HepG2 (cell line): ENCODE measurements around the gene PIF1. TPM values are rescaled to one million over a fixed set of nuclear protein-coding genes. Genes with fewer than 3 reads are reported as not detected.

Experiments
- AGO1 ChIP-seq: fragments of 200-400 bp; formaldehyde crosslinking; IDR thresholded peaks from 2 replicates; pipeline ENCODE4 v1.6.1; 2017; ENCODE audit warnings: mild to moderate bottlenecking, low read depth, low read length, moderate library complexity; ENCODE audit not compliant: poor library complexity, severe bottlenecking
- CREB1 ChIP-seq, 2 experiments: fragments of 450-650 bp in 1 of 2; IDR thresholded peaks; 2 replicates each; pipeline ENCODE4 v1.6.1; 2016 to 2017; ENCODE audit warnings: control low read depth in 1 of 2, mild to moderate bottlenecking in 1 of 2, missing compliant biosample characterization in 1 of 2, missing genetic modification characterization in 1 of 2
- MEIS1 ChIP-seq: sonication (generic); formaldehyde crosslinking; IDR thresholded peaks from 2 replicates; pipeline ENCODE4 v1.9.0; 2021; ENCODE audit warnings: mild to moderate bottlenecking, missing genetic modification reagents, moderate library complexity, borderline replicate concordance
- NBN ChIP-seq: fragments of 450-650 bp; conservative IDR thresholded peaks from 2 replicates; pipeline ENCODE4 v1.6.1; 2017
- STAT5B ChIP-seq: sonication (generic); formaldehyde crosslinking; IDR thresholded peaks from 2 replicates; pipeline ENCODE4 v1.4.0; 2020; ENCODE audit warnings: missing genetic modification reagents
- ZFP36L2 ChIP-seq: sonication (generic); formaldehyde crosslinking; IDR thresholded peaks from 2 replicates; pipeline ENCODE4 v1.4.0; 2020; ENCODE audit warnings: missing genetic modification reagents
- ZIK1 ChIP-seq: sonication (generic); formaldehyde crosslinking; IDR thresholded peaks from 2 replicates; pipeline ENCODE4 v1.5.0; 2020; ENCODE audit warnings: mild to moderate bottlenecking, low read depth, missing genetic modification reagents, borderline replicate concordance
- ZNF337 ChIP-seq: sonication (generic); formaldehyde crosslinking; IDR thresholded peaks from 2 replicates; pipeline ENCODE4 v1.5.1; 2020; ENCODE audit warnings: missing genetic modification reagents, low read depth, mild to moderate bottlenecking, borderline replicate concordance
- ZNF350 ChIP-seq: sonication (generic); formaldehyde crosslinking; IDR thresholded peaks from 2 replicates; pipeline ENCODE4 v1.4.0; 2020; ENCODE audit warnings: mild to moderate bottlenecking, low read depth, missing genetic modification reagents, borderline replicate concordance
- ZNF354B ChIP-seq: sonication (generic); formaldehyde crosslinking; IDR thresholded peaks from 2 replicates; pipeline ENCODE4 v1.8.0; 2022; ENCODE audit warnings: mild to moderate bottlenecking, missing genetic modification reagents
- ZNF556 ChIP-seq: sonication (generic); formaldehyde crosslinking; IDR thresholded peaks from 2 replicates; pipeline ENCODE4 v1.4.0; 2020; ENCODE audit warnings: mild to moderate bottlenecking, missing genetic modification reagents, borderline replicate concordance
- polyA plus RNA-seq, 8 experiments: library from polyadenylated mRNA; depleted of rRNA in 3 of 8; stranded (reverse) in 7 of 8; unstranded in 1 of 8; fragments of >200 nt; fragmentation: Illumina TruSeq in 4 of 8; extraction: Trizol in 4 of 8; gene quantifications; 2 replicates each; pipeline versions ENCODE4 v1.2.1 to v1.2.3, GENCODE V29; 2011 to 2016; ENCODE audit warnings: low read depth in 4 of 8, missing spikeins in 1 of 8, mixed read lengths in 1 of 8; ENCODE audit not compliant: insufficient read depth in 1 of 8
- total RNA-seq, 5 experiments: library from RNA; depleted of rRNA; stranded (reverse); fragments of >200 nt; fragmentation: Illumina TruSeq; extraction: Trizol; gene quantifications; 2 replicates each; pipeline ENCODE4 v1.2.3, GENCODE V29; 2016; ENCODE audit warnings: low read depth in 1 of 5
- TF ChIP-seq, protein P1 (sequence below): sonication (generic); formaldehyde crosslinking; IDR thresholded peaks from 2 replicates; pipeline ENCODE4 v1.8.1; 2023; ENCODE audit warnings: mild to moderate bottlenecking, missing genetic modification reagents
- TF ChIP-seq, protein P2 (sequence below): sonication (generic); formaldehyde crosslinking; IDR thresholded peaks from 2 replicates; pipeline ENCODE4 v1.8.0; 2022; ENCODE audit warnings: low read depth, missing genetic modification reagents
- TF ChIP-seq, protein P3 (sequence below): sonication (generic); formaldehyde crosslinking; IDR thresholded peaks from 2 replicates; pipeline ENCODE4 v1.4.0; 2020; ENCODE audit warnings: low read depth, missing genetic modification reagents
- TF ChIP-seq, protein P4 (sequence below): sonication (generic); formaldehyde crosslinking; IDR thresholded peaks from 2 replicates; pipeline ENCODE4 v1.4.0; 2020; ENCODE audit warnings: mild to moderate bottlenecking, missing genetic modification reagents
- TF ChIP-seq, protein P5 (sequence below): IDR thresholded peaks from 2 replicates; pipeline ENCODE4 v1.6.1; 2016; ENCODE audit warnings: low read depth

PIF1 gene
- total and polyA plus RNA-seq, 2 of the 13 experiments (the other 11 are each of a cell fraction or from before 2014, with no cell fraction given): 18.5 to 19.7 TPM

DNA sequence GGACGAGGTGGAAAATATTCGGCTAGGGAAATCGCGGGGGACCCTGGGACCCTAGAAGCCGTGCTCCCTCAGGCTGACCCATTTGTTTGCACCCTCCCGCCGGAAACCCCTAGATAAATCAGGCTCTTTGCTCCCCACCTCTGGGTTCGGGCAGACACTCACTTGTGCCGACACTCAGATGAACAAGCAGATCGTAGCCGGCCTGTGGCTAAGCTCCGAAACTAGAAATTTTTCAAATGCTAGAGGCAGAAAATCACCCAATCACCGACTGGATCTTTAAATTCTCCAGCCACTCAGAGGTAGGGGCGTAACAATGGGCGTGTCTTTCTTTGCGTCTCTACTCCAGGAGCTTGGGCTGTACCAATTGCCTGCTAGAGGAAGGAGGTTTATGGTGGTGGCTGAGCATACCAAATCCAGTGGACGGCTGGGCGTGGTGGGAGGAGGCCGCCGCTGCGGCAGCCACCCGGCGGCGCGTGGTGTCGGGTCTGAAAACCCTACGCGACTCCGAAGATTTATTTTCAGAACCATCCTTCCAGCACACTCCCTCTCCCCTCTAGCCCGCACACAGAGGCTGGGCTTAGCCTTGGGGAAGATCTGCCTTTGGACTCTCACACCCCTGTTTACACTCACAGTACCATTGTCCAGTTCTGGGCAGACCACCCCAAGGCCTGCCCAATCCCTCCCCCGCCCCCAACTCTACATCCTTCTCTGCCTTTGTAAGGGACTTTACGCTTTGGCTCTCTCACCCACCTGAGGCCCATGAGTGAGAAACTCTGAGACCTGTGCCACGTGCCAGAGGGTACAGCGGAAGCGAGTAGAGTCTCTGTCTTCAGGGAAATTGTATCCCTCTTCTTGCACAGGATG lies at the start of gene PIF1 (continued):
- 0 out of 2 replicates have a peak, but pooled peaks have one; percentile 44 for TF ChIP-seq ZIK1 (CRISPR knock-in tag)
- TF ChIP-seq, protein P1, sequence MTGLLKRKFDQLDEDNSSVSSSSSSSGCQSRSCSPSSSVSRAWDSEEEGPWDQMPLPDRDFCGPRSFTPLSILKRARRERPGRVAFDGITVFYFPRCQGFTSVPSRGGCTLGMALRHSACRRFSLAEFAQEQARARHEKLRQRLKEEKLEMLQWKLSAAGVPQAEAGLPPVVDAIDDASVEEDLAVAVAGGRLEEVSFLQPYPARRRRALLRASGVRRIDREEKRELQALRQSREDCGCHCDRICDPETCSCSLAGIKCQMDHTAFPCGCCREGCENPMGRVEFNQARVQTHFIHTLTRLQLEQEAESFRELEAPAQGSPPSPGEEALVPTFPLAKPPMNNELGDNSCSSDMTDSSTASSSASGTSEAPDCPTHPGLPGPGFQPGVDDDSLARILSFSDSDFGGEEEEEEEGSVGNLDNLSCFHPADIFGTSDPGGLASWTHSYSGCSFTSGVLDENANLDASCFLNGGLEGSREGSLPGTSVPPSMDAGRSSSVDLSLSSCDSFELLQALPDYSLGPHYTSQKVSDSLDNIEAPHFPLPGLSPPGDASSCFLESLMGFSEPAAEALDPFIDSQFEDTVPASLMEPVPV: peak; percentile 81; the same call in 1 of the 2 replicates
- no peak for TF ChIP-seq ZNF556
- peak; percentile 36; the same call in 1 of the 2 replicates for TF ChIP-seq CREB1 (IDR thresholded peaks at IDR 0.05)
- peak; percentile 84 for TF ChIP-seq CREB1 (CRISPR knock-in tag; IDR thresholded peaks at IDR 0.05)
- TF ChIP-seq MEIS1 (CRISPR knock-in tag): no peak; the same call in 1 of the 2 replicates
- TF ChIP-seq, protein P2, sequence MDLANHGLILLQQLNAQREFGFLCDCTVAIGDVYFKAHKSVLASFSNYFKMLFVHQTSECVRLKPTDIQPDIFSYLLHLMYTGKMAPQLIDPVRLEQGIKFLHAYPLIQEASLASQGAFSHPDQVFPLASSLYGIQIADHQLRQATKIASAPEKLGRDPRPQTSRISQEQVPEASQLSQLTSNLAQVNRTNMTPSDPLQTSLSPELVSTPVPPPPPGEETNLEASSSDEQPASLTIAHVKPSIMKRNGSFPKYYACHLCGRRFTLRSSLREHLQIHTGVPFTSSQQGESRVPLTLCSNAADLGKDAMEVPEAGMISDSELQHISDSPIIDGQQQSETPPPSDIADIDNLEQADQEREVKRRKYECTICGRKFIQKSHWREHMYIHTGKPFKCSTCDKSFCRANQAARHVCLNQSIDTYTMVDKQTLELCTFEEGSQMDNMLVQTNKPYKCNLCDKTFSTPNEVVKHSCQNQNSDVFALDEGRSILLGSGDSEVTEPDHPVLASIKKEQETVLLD (CRISPR knock-in tag): no peak; the same call in 1 of the 2 replicates
- TF ChIP-seq, protein P3, sequence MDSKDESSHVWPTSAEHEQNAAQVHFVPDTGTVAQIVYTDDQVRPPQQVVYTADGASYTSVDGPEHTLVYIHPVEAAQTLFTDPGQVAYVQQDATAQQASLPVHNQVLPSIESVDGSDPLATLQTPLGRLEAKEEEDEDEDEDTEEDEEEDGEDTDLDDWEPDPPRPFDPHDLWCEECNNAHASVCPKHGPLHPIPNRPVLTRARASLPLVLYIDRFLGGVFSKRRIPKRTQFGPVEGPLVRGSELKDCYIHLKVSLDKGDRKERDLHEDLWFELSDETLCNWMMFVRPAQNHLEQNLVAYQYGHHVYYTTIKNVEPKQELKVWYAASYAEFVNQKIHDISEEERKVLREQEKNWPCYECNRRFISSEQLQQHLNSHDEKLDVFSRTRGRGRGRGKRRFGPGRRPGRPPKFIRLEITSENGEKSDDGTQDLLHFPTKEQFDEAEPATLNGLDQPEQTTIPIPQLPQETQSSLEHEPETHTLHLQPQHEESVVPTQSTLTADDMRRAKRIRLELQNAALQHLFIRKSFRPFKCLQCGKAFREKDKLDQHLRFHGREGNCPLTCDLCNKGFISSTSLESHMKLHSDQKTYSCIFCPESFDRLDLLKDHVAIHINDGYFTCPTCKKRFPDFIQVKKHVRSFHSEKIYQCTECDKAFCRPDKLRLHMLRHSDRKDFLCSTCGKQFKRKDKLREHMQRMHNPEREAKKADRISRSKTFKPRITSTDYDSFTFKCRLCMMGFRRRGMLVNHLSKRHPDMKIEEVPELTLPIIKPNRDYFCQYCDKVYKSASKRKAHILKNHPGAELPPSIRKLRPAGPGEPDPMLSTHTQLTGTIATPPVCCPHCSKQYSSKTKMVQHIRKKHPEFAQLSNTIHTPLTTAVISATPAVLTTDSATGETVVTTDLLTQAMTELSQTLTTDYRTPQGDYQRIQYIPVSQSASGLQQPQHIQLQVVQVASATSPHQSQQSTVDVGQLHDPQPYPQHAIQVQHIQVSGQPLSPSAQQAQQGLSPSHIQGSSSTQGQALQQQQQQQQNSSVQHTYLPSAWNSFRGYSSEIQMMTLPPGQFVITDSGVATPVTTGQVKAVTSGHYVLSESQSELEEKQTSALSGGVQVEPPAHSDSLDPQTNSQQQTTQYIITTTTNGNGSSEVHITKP: peak; percentile 99
- TF ChIP-seq NBN: no peak
- no peak for TF ChIP-seq ZNF354B (CRISPR knock-in tag)
- TF ChIP-seq ZNF337 (CRISPR knock-in tag): peak; percentile 87; the same call in 1 of the 2 replicates
- TF ChIP-seq ZFP36L2 (CRISPR knock-in tag): no peak
- TF ChIP-seq ZNF350 (CRISPR knock-in tag): peak; percentile 74; the same call in 1 of the 2 replicates
- TF ChIP-seq, protein P4, sequence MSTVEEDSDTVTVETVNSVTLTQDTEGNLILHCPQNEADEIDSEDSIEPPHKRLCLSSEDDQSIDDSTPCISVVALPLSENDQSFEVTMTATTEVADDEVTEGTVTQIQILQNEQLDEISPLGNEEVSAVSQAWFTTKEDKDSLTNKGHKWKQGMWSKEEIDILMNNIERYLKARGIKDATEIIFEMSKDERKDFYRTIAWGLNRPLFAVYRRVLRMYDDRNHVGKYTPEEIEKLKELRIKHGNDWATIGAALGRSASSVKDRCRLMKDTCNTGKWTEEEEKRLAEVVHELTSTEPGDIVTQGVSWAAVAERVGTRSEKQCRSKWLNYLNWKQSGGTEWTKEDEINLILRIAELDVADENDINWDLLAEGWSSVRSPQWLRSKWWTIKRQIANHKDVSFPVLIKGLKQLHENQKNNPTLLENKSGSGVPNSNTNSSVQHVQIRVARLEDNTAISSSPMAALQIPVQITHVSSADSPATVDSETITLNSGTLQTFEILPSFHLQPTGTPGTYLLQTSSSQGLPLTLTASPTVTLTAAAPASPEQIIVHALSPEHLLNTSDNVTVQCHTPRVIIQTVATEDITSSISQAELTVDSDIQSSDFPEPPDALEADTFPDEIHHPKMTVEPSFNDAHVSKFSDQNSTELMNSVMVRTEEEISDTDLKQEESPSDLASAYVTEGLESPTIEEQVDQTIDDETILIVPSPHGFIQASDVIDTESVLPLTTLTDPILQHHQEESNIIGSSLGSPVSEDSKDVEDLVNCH: no peak
- TF ChIP-seq AGO1: no peak
- TF ChIP-seq, protein P5, sequence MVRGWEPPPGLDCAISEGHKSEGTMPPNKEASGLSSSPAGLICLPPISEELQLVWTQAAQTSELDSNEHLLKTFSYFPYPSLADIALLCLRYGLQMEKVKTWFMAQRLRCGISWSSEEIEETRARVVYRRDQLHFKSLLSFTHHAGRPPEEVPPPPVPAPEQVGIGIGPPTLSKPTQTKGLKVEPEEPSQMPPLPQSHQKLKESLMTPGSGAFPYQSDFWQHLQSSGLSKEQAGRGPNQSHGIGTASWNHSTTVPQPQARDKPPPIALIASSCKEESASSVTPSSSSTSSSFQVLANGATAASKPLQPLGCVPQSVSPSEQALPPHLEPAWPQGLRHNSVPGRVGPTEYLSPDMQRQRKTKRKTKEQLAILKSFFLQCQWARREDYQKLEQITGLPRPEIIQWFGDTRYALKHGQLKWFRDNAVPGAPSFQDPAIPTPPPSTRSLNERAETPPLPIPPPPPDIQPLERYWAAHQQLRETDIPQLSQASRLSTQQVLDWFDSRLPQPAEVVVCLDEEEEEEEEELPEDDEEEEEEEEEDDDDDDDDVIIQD (CRISPR knock-in tag): no peak
- no peak for TF ChIP-seq STAT5B (CRISPR knock-in tag)
